ENCODE results near the gene SUPT7L. TPM values are rescaled to one million over a fixed set of nuclear protein-coding genes. Genes with fewer than 3 reads are reported as not detected.

The SUPT7L gene
- total and polyA plus RNA-seq, 2 of the 13 experiments (the other 11 are each of a cell fraction or from before 2014, with no cell fraction given): 32.9 to 77.5 TPM

GRCh38 chr2:27703638-27704341 is 40.4 kb upstream of the SUPT7L start (continued):
- TF ChIP-seq ZNF574 (CRISPR knock-in tag; IDR thresholded peaks at IDR 0.05) (peak; percentile 43; the same call in 1 of the 2 replicates), PAWR (CRISPR knock-in tag; IDR thresholded peaks at IDR 0.05; ENCODE audit: borderline replicate concordance) (no peak), ZNF670 (CRISPR knock-in tag; IDR thresholded peaks at IDR 0.05; ENCODE audit: borderline replicate concordance) (no peak), ZNF142 (CRISPR knock-in tag; IDR thresholded peaks at IDR 0.05) (0 out of 2 replicates have a peak, but pooled peaks have one; percentile 39), FLYWCH1 (CRISPR knock-in tag; IDR thresholded peaks at IDR 0.05) (no peak), SP4 (CRISPR knock-in tag; IDR thresholded peaks at IDR 0.05) (peak; percentile 34; the same call in 1 of the 2 replicates), HOXD1 (CRISPR knock-in tag; IDR thresholded peaks at IDR 0.05) (no peak), PBX3 (CRISPR knock-in tag; IDR thresholded peaks at IDR 0.05; ENCODE audit: borderline replicate concordance) (no peak), AGO1 (IDR thresholded peaks at IDR 0.05; ENCODE audit: low read depth, low read length, poor library complexity, severe bottlenecking) (no peak), FOXA1 (IDR thresholded peaks at IDR 0.05) (no peak), FOXA1 (CRISPR knock-in tag; IDR thresholded peaks at IDR 0.05) (no peak), ZBTB38 (CRISPR knock-in tag; IDR thresholded peaks at IDR 0.05) (no peak), ZFP90 (CRISPR knock-in tag; IDR thresholded peaks at IDR 0.05; ENCODE audit: borderline replicate concordance) (0 out of 2 replicates have a peak, but pooled peaks have one; percentile 53), ZSCAN25 (CRISPR knock-in tag; IDR thresholded peaks at IDR 0.05) (no peak), BCL3 (CRISPR knock-in tag; IDR thresholded peaks at IDR 0.05) (no peak), HHEX (CRISPR knock-in tag; IDR thresholded peaks at IDR 0.05) (no peak), ZNF44 (CRISPR knock-in tag; IDR thresholded peaks at IDR 0.05) (no peak; the same call in 1 of the 2 replicates), ZNF33A (CRISPR knock-in tag; IDR thresholded peaks at IDR 0.05; ENCODE audit: borderline replicate concordance) (no peak), ZNF124 (CRISPR knock-in tag; IDR thresholded peaks at IDR 0.05) (no peak)
